Caco-2 (cell line): ENCODE measurements around the gene STRN3. TPM values are rescaled to one million over a fixed set of nuclear protein-coding genes. Genes with fewer than 3 reads are reported as not detected.
A peak's percentile ranks its signal among the peaks of the same experiment; 100 is the strongest.

ENCODE experiments used
- Bru-seq: library from RNA; stranded (reverse); fragments of 400-500 nt; gene quantifications from one replicate; lab custom pipeline; 2021; lab: Mats Ljungman, UMichigan
- BruChase-seq, 2 experiments: library from RNA; stranded (reverse); fragments of 400-500 nt; gene quantifications; one replicate each; lab custom pipeline; 2021; lab: Mats Ljungman, UMichigan
- BruUV-seq: library from RNA; stranded (reverse); fragments of 400-500 nt; replicated peaks from 2 replicates; lab custom pipeline; 2021; lab: Mats Ljungman, UMichigan
- CTCF ChIA-PET: fragments of 300-600 bp; sonication (Branson Sonifier 250); formaldehyde crosslinking; loops from one replicate; lab custom pipeline; 2022; ENCODE audit warnings: antibody characterized with exemption; lab: Charles Lee
- POLR2A ChIA-PET: fragments of 300-600 bp; sonication (Branson Sonifier 250); formaldehyde crosslinking; loops from one replicate; lab custom pipeline; 2022; ENCODE audit warnings: antibody characterized with exemption; lab: Charles Lee
- DNase-seq, 2 experiments: peaks; one replicate each; pipeline versions ENCODE4 v3.0.0 to v3.0.0-alpha.2; 2020 to 2022
- H3K27me3 ChIP-seq: replicated peaks from 2 replicates; pipeline ENCODE4 v1.6.0; 2011; ENCODE audit warnings: low read length; ENCODE audit not compliant: control insufficient read depth, insufficient read depth
- H3K36me3 ChIP-seq: 2 replicates; pipeline ENCODE4 v1.5.1; 2011; ENCODE audit warnings: low read length; ENCODE audit not compliant: control insufficient read depth, insufficient read depth
- H3K4me1 ChIP-seq: fragments of 250-450 bp; sonication (Bioruptor Pico); 2 replicates; pipeline ENCODE4 v1.5.1; 2020; ENCODE audit warnings: mild to moderate bottlenecking
- H3K4me3 ChIP-seq: 2 replicates; pipeline ENCODE4 v1.5.1; 2011; ENCODE audit warnings: low read depth, mild to moderate bottlenecking, control low read depth, low read length
- H3K9me3 ChIP-seq: fragments of 250-450 bp; sonication (Bioruptor Pico); 2 replicates; pipeline ENCODE4 v1.5.1; 2020; ENCODE audit warnings: mild to moderate bottlenecking, moderate library complexity
- H3K27ac Mint-ChIP-seq: one replicate; pipeline ENCODE4 v1.8.0; 2022; ENCODE audit warnings: mixed read lengths; ENCODE audit not compliant: unreplicated experiment
- H3K27me3 Mint-ChIP-seq: one replicate; pipeline ENCODE4 v1.8.0; 2022; ENCODE audit warnings: mixed read lengths; ENCODE audit not compliant: insufficient read depth, unreplicated experiment
- H3K36me3 Mint-ChIP-seq: one replicate; pipeline ENCODE4 v1.8.0; 2022; ENCODE audit warnings: mild to moderate bottlenecking, mixed read lengths; ENCODE audit not compliant: insufficient read depth, unreplicated experiment
- H3K4me1 Mint-ChIP-seq: one replicate; pipeline ENCODE4 v1.8.0; 2022; ENCODE audit warnings: low read depth, mixed read lengths; ENCODE audit not compliant: unreplicated experiment
- H3K4me3 Mint-ChIP-seq: one replicate; pipeline ENCODE4 v1.8.0; 2022; ENCODE audit warnings: mild to moderate bottlenecking, moderate library complexity, mixed read lengths; ENCODE audit not compliant: unreplicated experiment
- H3K9me3 Mint-ChIP-seq: one replicate; pipeline ENCODE4 v1.8.0; 2022; ENCODE audit warnings: mixed read lengths; ENCODE audit not compliant: unreplicated experiment
- CTCF ChIP-seq, 2 experiments: fragments of 200-600 bp in 1 of 2; IDR thresholded peaks; 1 replicate in 1 of 2; 2 replicates in 1 of 2; pipeline versions ENCODE4 v1.5.1 to v1.8.0; 2011 to 2022; ENCODE audit warnings: antibody characterized with exemption in 1 of 2, control low read depth in 1 of 2, inconsistent platforms in 1 of 2, low read depth in 1 of 2, low read length in 1 of 2, mild to moderate bottlenecking in 1 of 2, moderate library complexity in 1 of 2; ENCODE audit not compliant: insufficient read depth in 1 of 2, severe bottlenecking in 1 of 2, unreplicated experiment in 1 of 2
- intact Hi-C: fragments of 100-400 bp; cut with micrococcal nuclease; formaldehyde crosslinking; loops from one replicate; pipeline ENCODE4 v1.10.0; 2022; ENCODE audit not compliant: unreplicated experiment
- long read RNA-seq: library from polyadenylated mRNA; stranded (forward); transcript quantifications from one replicate; pipeline ENCODE4 v2.0.0, GENCODE V29; 2022
- total RNA-seq: library from RNA; stranded (reverse); gene quantifications from 2 replicates; pipeline ENCODE4 v1.2.3, GENCODE V29; 2022

STRN3 gene, protein sequence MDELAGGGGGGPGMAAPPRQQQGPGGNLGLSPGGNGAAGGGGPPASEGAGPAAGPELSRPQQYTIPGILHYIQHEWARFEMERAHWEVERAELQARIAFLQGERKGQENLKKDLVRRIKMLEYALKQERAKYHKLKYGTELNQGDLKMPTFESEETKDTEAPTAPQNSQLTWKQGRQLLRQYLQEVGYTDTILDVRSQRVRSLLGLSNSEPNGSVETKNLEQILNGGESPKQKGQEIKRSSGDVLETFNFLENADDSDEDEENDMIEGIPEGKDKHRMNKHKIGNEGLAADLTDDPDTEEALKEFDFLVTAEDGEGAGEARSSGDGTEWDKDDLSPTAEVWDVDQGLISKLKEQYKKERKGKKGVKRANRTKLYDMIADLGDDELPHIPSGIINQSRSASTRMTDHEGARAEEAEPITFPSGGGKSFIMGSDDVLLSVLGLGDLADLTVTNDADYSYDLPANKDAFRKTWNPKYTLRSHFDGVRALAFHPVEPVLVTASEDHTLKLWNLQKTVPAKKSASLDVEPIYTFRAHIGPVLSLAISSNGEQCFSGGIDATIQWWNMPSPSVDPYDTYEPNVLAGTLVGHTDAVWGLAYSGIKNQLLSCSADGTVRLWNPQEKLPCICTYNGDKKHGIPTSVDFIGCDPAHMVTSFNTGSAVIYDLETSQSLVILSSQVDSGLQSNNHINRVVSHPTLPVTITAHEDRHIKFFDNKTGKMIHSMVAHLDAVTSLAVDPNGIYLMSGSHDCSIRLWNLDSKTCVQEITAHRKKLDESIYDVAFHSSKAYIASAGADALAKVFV
- total RNA-seq (38.0 and 41.8 TPM in 2 replicates), Bru-seq, nascent RNA (percentile 93 among the genes with signal in this experiment), BruChase-seq, experiment 1, labeled RNA remaining after a 2-hour chase (percentile 92 among the genes with signal in this experiment), BruChase-seq, experiment 2, labeled RNA remaining after a 6-hour chase (percentile 89 among the genes with signal in this experiment)
- long read RNA-seq, transcript STRN3-201 (16 exons, 3,970 nt): major isoform, 23 of 51 reads
- long read RNA-seq, partial matches to known transcripts: 5 of 51 reads
- long read RNA-seq, other reads (novel, unspliced or antisense): 20 of 51 reads

DNA sequence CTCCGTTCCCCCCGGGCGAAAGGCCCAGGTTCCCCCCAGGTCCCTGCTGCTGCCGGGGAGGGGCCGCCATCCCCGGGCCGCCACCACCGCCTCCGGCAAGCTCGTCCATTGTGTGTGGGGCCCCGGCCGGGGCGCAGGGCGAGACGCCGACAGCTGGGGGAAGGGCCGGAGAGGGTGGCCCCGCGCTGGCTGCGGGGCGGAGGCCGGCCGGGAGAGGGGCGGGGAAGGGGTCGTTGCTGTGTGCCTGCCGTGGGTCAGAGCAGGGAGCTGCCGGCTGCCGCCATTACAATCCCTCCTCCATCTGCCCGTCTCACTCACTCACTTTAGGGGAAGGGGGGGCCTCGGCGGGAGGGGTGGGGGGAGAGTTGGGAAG, at the start of gene STRN3:
Gene STRN3, minus strand, starts transcription at position 303 of the 373 bp plus-strand sequence. Its CDS starts 194 bp downstream, at position 109.
- peaks cover 5% of the 10 kb centered on the region for H3K4me1 ChIP-seq
- Mint-ChIP-seq H3K4me1 (peaks cover 16% of the 10 kb centered on the region), H3K4me3 (peak within 1 kb of the TSS; percentile 100), H3K27me3 (no peaks in the 10 kb centered on the region), H3K27ac (peak within 1 kb of the TSS; percentile 94), H3K36me3 (peaks cover 14% of the 10 kb centered on the region), H3K9me3 (no peaks in the 10 kb centered on the region)
- no TSS peak for BruUV-seq
- no peaks in the 10 kb centered on the region; the same call in 1 of the 2 replicates for H3K36me3 ChIP-seq
- DNase-seq: no peak
- ChIA-PET CTCF (interaction anchor here (0.6 to 1.3 kb wide), 4 partner anchors 56 to 386 kb away, joined by 3 to 5 read pairs (median 4); no protein-coding TSS in a partner anchor), POLR2A (interaction anchor here (0.7 to 1.4 kb wide), 10 partner anchors 12 to 394 kb away, joined by 3 to 6 read pairs (median 4); partner anchors contain the start of genes HEATR5A and HECTD1)
- intact Hi-C loops: loop anchor here (1.0 to 2.0 kb wide), 2 partner anchors 45 to 56 kb away; no protein-coding TSS in a partner anchor
- H3K4me3 ChIP-seq: peak within 1 kb of the TSS; percentile 88
- no peaks in the 10 kb centered on the region for H3K9me3 ChIP-seq
- H3K27me3 ChIP-seq: no peaks in the 10 kb centered on the region
- no peak for TF ChIP-seq CTCF (IDR thresholded peaks at IDR 0.05; ENCODE audit: insufficient read depth in 1 of 2, low read depth in 1 of 2, low read length in 1 of 2, severe bottlenecking in 1 of 2, unreplicated experiment in 1 of 2)

- no peaks in the 10 kb centered on the region for H3K36me3 ChIP-seq
- POLR2A ChIA-PET: interaction anchor here (0.6 kb wide), 1 partner anchor 88 kb away, joined by 4 read pairs; no protein-coding TSS in a partner anchor
- intact Hi-C loops: no loop called here
- CTCF ChIA-PET: no interaction called here
- no peak overlapping the region for H3K27ac Mint-ChIP-seq
- DNase-seq: no peak
- no peaks in the 10 kb centered on the region for H3K9me3 Mint-ChIP-seq
- TF ChIP-seq CTCF (IDR thresholded peaks at IDR 0.05; ENCODE audit: insufficient read depth in 1 of 2, low read depth in 1 of 2, low read length in 1 of 2, severe bottlenecking in 1 of 2, unreplicated experiment in 1 of 2): no peak
- H3K4me3 Mint-ChIP-seq: no peak overlapping the region
- no peaks in the 10 kb centered on the region for H3K27me3 Mint-ChIP-seq
- no peak overlapping the region for H3K4me3 ChIP-seq
- H3K36me3 Mint-ChIP-seq: no peaks in the 10 kb centered on the region
- no peaks in the 10 kb centered on the region for H3K27me3 ChIP-seq
- H3K4me1 ChIP-seq: no peaks in the 10 kb centered on the region
- H3K9me3 ChIP-seq: no peaks in the 10 kb centered on the region
- no peaks in the 10 kb centered on the region for H3K4me1 Mint-ChIP-seq
- BruUV-seq: no TSS peak
Measured at GRCh38 chr14:31075144-31075543, 49.0 kb upstream of the STRN3 start.
